A673 (cell line): ENCODE measurements around the gene LRRC8D.

ENCODE experiments used
- EZH2 ChIP-seq: fragments of 200-600 bp; sonication (generic); IDR thresholded peaks from 2 replicates; pipeline ENCODE4 v1.6.1; 2017; ENCODE audit warnings: borderline replicate concordance, low read depth, mild to moderate bottlenecking, mixed read lengths, antibody characterized with exemption, low read length; ENCODE audit not compliant: poor library complexity, severe bottlenecking
- TF ChIP-seq, protein P1 (sequence below): fragments of 300-800, 200-600 bp; sonication (generic); conservative IDR thresholded peaks from 2 replicates; pipeline ENCODE4 v1.5.1; 2017; ENCODE audit warnings: low read depth, mild to moderate bottlenecking, antibody characterized with exemption, low read length, moderate library complexity, mixed read lengths

DNA sequence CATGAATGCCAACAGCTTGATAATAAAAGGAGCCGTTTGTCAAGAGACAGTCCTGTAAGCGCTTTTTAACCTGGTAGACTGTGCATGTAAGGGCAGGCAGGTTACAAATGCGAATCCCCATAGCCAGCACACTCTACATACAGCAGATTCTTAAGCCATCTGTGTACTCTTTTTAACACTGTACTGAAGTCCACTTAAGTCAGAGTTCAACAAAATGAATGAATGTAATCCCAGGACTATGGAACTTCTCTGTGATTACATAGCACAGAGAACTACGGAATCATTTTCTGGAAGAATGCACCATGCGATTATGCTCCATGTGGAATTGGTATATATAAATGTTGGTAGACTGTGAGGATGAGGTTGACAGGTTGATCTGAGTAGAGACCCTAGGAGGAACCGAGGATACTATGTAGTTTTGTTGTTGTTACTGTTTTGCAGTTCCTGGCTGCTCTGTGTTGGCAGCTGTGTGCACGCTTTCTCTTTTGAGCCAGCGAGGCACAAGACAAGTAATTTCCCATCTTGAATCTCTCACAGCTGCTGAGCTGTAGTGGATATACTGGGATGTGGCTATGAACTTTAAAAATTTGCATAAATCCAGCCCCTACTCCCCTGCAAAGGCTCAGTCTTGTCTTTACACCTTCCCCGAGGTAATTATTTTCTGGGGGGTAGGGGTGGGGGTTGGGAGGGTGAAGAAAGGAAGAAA lies 21.9 kb downstream of the LRRC8D start:
- TF ChIP-seq, protein P1, sequence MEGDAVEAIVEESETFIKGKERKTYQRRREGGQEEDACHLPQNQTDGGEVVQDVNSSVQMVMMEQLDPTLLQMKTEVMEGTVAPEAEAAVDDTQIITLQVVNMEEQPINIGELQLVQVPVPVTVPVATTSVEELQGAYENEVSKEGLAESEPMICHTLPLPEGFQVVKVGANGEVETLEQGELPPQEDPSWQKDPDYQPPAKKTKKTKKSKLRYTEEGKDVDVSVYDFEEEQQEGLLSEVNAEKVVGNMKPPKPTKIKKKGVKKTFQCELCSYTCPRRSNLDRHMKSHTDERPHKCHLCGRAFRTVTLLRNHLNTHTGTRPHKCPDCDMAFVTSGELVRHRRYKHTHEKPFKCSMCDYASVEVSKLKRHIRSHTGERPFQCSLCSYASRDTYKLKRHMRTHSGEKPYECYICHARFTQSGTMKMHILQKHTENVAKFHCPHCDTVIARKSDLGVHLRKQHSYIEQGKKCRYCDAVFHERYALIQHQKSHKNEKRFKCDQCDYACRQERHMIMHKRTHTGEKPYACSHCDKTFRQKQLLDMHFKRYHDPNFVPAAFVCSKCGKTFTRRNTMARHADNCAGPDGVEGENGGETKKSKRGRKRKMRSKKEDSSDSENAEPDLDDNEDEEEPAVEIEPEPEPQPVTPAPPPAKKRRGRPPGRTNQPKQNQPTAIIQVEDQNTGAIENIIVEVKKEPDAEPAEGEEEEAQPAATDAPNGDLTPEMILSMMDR = no peak
- no peak for TF ChIP-seq EZH2
